Fibroblast of skin of abdomen (primary cell): ENCODE results near the gene SPATA13.
"Not testable (repeated sequence)": the region's sequence is repeated elsewhere in the genome, so short reads cannot be mapped to it uniquely, and the experiment has no call there.

Source experiments
- DNase-seq: peaks from one replicate; pipeline ENCODE4 v3.0.0-alpha.2; 2013

SPATA13 gene

DNA sequence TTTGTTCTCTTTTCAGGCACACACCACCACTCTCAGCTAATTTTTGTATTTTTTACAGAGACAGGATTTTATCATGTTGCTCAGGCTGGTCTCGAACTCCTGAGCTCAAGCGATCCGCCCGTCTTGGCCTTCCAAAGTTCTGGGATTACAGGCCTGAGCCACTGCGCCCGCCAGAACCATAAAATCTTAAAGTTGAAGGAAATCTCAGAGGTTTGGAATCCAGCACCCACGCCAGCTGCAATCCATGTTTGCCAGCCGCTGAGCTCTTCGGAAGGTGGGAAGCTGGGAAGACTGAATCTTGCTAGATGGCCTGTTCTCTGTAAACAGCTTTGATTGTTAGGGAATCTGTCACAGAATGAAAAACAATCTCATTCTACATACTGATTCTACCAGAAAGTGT is 38.5 kb downstream of the SPATA13 start:
- DNase-seq = peak; percentile 44

DNA sequence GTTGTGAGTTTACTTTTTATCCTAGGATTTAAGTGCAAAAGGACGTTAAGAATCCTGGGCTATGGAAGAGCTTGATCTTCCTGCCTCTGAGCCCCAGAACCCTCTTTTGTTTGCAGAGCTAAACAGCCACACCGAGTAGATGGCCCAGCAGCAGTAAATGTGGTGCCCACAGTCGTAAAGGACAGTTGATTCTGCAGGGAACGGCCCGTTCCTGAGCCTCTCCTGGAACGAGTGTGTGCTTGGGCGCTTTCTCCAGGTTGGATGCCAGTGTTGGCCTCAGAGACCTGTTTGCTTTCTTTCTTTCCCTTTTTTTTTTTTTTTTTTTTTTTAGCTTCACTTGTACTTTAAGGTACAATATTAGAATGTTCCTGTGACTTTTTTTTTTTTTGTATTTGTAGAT is 41.7 kb downstream of the SPATA13 start:
- no peak for DNase-seq

DNA sequence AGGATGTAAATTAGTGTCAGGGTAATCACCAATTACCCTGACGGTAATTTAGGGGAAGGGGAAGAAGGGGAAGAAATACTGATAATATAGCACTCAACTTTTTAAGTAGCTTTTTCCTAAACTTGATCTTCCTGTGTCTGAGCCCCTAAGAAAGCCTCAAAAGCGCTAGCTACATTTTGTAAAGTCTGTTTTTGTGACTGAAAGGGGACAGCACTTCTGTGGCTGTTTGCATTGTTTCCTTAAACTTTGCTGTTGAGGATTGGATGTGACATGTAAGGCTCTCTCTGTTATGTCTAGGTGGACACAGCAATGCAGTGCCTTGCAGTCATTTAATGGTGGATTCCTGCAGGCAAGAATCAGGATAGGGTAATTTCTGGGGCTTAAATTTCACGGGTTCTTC is 42.8 kb downstream of the SPATA13 start:
- no peak for DNase-seq

DNA sequence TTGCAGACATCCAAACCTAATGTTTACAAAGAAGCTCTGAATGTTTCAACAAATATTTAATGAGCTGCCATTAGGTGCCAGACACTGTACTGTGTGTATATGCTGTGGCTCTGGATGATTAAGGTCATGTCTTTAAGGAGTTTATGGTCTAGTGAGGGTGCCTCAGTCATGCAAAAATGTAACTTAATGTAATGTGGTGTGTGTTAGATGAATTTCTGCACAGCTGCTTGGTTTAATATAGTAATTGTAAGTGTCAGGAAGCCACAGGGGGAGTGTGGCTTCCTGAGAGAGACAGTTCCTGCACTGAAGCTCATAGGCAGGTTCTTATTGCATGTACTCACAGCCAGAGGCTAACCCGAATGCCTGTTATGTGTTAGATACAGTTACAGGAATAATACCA is 43.3 kb downstream of the SPATA13 start:
- DNase-seq = peak; percentile 10

DNA sequence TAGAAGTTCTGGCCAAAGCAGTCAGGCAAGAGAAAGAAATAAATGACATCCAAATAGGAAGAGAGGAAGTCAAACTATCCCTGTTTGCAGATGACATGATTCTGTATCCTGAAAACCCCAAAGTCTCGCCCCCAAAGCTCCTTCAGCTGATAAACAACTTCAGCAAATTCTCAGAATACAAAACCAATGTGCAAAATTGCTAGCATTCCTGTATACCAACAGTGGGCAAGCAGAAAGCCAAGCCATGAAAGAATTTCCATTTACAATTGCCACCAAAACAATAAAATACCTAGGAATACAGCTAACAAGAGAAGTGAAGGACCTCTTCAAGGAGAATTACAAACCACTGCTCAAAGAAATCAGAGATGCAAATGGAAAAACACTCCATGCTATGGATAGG is 44.6 kb downstream of the SPATA13 start:
- not testable (repeated sequence) for DNase-seq

DNA sequence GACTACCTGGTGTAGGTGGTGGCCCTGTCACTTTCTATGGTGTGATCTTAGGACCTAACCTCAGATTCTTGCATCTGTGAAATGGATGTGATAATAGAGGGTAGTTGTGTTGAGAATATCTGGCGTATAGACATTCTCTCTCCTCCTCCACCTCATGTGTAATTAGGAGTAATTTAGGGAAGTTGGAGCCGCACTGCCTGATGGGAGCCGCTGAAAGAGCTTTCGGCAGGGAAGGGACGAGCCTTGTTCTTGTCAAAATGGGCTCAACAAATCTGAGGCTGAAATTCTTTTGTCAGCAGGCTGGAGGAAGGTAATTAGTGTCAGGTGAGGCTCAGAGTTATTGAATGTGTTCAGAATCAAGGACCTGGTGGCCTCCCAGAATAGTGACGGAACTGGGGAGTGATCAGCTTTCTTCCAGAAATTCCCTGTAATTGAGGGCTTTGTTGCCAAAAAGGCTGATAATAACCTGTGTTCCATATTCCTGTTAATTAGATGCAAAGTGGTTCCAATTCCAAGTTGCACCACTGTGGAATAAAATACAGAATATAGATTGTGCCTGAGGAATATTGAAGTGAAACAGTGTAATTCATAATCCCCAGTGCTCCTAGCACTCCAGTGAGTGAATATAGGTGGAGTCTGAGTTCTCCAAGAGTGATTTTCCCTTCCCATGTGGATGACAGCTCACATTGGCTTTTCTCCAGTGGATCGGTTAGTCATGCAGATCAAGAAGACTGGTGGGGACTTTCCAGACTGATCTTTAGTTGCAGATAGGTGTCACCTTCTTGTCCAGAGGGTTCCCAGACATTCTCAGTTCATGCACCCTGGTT is 47.5 kb downstream of the SPATA13 start:
- DNase-seq = peak; percentile 88

DNA sequence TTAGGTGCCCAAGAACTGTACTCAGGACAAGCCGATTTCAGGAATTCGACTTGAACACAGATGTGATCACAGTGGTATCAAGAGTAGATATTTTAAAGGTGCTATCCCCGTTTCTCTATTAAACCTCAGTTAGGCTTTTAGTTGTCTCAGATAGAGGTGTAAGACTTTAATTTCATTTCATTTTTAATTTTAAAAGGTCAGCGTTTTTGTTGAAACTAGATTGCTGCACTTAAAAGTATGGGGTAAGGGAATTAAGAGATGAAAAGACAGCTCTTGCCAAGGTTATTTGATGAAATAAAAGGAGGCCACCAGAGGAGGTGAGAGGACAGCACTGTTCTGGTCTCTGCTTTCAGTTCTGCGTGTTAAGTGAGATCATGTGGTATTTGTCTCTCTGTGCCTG is 48.6 kb downstream of the SPATA13 start:
- DNase-seq = no peak

DNA sequence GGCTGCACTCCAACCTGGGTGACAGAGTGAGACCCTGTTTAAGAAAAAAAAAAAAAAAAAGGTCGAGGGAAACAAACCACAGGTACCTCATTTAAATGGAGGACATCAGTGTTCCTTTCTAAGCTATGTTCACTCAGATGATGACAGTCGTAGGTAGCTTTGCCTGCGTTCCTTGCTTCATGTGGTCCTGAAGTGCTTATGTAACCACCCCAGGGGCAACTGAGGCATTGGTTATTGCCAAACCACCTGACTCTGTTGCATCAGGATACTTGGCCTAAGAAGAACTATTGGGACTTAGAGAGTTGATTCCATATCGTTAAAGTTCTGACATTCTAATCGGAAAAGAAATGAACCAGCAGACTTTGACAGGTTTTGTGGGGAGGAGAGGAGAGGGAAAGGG is 51.7 kb downstream of the SPATA13 start:
- no peak for DNase-seq

DNA sequence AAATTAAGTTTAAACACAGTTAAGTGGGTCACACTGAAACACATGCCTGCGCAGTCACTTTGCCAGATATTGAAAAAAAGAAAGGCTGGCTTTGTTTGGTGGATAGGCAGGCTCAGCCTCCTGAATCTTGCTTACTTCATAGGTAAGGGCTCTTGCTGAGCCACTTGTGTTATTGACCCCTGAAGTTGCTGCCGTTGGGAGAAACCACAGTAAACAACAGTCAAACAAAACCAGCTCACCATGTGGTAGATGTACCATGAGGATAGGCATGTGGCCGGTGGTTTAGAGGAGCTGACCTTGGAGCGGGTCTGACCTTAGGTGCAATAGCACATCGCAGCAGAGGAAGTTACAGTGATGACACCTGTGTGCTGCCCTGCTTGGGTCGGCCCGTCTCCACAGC is 52.2 kb downstream of the SPATA13 start:
- no peak for DNase-seq

DNA sequence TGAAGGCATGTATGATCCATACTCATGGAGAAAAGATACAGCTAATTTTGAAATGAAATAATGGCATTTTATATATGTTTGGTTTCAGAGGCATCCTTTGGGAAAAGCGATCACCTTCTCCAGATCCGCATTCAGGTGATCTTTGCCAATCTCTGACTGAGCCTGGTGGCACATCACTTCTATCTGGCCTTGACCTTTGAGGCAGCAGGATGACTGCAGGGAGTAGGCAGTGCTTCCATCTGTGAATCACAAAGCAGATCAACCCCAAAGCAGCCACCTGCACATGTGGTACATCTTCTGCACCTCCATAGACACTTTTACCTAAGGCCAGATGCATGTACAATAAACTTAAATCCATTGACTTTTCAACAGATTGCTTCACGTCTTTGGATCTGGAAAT is 53.4 kb downstream of the SPATA13 start:
- DNase-seq = no peak

DNA sequence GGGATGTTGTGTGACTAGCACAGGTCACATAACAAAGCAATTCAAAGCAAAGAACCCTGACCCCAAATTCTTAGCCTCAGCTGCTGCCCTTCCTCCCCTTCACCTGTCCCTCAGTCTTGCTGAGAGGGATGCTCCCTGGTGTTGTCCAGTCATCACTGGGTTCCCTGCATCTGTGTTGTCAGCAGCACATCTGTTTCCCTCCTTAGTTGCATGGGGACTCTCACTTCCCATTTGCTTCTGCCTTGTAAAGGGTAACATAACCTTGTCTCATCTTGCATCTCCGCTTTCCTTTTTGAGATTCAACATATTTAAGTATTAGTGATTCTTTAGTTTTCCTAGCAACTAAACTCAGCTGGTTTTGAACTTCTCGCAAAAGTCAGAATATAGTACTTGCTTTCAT is 54.0 kb downstream of the SPATA13 start:
- DNase-seq = no peak

DNA sequence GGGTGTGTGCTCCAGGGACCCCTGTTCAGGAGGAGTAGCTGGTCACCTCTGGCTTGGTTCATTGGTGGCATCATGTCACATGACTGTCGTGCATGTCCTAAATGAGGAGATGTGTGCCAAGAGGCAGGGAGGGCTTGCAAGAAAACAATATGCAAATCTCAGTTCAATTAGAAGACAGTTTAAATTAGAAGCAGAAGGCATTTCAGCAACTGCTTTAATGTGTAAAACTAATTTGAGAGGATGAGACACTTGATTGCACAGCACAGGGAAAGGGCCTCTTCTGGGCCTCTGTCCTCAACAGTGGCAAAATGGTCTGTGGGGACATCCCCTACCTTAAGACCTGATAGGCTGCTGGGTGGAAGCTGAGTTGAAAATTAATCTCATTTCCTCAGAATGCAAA is 54.6 kb downstream of the SPATA13 start:
- DNase-seq = no peak

DNA sequence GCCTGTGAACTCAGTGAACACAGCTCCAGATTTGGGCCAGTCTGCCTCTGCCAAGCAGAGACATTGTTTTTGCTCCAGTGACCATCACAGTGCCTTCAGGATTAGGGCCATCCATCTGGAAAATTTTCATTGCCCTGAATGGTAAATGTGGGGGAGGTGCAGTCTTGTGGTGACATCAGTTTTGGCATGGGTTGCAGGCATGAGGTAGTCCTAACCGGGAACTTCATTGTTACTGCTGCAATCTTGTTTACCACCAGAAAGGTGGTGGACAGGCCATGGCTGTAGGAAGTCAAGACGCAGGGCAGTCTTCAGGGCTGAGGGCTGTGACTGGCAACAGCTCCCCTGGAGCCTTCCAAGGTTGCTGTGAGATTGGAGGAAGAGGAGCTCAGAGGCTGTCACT is 55.2 kb downstream of the SPATA13 start:
- DNase-seq = peak; percentile 30

DNA sequence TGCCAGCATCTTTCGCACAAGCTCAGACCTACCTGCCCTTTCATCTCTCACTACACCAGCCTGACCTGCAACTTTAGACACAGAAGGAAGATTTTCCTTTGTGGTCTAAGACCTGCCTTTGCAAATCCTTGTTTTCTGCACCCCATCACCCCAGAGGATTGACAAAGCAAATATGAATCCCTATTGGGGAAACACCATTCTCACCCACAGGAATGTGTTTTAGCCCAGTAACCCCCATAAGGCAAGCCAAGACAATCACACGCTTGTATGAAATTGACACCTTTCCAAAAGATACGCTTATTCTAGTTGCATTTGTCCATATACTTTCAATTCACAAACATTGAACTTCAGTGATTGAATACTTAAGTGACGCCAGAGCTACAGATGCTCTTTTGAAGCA is 55.7 kb downstream of the SPATA13 start:
- peak; percentile 12 for DNase-seq

DNA sequence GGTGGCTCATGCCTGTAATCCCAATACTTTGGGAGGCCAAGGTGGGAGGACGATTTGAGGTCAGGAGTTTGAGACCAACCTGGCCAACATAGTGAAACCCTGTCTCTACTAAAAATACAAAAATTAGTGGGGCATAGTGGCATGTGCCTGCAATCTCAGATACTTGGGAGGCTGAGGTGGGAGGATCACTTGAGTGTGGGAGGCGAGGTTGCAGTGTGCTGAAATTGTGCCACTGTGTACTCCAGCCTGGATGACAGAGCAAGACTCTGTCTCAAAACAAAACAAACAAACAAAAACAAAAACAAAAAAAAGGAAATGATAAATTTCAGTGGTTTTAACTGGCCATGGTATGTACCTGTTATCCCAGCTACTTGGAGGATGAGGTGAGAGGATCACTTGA is 56.3 kb downstream of the SPATA13 start:
- not testable (repeated sequence) for DNase-seq

DNA sequence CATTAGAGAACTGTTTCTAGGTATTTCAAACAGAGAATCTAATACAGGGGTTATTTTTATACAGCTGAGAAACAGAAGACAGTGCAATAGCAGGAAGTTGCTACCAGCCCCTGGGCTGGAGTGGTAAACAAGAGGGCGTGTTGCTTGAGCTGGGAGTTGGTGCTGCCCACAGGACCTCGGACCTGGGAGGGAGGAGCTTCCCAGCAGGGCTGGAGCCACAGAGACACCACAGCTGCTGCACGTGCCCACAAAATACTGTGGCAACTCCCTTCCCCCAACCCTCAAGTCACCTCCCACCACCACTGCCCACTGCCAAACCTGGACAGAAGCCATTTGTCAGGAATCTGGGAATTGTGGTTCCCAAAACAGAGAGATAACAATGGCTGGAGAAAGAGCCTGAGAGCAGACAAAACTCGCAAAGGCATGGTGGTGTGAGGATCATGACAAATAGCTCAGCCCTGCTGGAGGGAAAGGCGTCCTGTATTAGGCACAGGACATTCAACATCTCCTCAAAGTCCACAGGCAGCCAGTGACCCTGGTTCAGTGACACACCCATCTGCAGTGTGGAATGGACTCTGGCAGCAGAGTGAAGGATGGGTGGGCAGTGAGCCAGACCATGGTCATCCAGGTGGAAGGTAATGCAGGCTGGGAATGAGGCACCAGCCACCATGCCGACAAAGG is 57.2 kb downstream of the SPATA13 start:
- no peak for DNase-seq

DNA sequence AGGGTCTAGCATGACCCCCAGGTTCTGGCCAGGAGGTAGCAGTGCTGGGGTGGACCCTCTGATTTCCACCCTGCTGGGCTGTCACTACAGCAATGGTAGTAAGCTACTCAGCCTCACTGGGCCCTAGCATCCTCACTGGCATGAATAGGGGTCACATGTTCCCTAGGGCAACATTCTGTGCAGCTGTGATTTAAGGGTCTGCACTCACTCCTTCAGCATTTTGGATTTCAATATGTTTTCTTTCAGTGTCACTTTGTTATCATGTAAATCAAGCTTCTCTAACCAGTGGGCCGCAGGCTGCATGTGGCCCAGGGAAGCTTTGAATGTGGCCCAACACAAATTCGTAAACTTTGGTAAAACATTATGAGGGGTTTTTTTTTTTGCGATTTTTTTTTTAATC is 57.8 kb downstream of the SPATA13 start:
- no peak for DNase-seq

DNA sequence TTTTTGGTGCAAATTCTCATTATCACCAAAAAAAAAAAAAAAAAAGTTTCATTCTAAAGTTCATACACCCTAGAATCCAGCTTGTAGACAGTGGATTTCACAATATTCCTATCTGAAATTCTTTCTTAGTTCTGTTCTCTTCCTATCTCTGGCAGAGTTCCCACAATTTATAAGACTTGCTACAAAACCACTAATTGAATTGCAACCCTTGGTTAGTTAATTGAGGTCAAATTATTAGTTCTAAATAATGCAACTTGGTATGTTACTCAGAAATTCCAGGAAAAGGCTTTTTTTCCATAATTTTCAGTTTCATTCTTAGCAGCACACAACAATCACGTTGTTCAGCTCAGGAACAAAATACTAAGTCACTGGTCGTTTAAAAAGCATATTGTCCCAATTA is 58.5 kb downstream of the SPATA13 start:
- DNase-seq = peak; percentile 55

DNA sequence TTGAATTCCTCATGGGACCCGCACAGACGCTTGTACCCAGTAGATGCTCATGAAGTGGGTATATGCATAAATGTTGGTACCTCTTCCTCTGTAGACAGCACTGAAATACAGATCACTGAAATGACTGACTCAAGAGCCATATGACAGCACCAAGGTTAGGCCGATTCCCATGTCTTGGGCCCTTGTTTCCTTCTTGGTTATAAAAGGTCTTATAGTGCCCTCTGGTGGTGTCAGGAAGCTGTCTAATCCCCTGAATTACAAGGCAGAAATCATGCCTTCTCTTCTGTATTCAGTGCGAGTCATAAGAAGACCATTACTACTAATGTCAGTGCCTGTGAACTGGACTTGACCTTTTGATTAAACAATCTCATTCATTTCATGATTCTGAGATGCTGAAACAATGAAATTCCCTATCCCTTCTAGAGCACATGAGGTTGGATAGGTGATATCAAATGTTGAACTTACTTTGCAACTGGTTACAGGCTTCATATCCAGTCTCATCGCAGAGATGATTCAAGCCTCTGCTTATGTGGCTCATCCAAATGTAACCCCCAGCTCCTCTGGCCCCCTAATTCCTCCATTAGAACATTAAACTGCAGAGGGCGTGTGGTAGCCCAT is 59.7 kb downstream of the SPATA13 start:
- peak; percentile 83 for DNase-seq

DNA sequence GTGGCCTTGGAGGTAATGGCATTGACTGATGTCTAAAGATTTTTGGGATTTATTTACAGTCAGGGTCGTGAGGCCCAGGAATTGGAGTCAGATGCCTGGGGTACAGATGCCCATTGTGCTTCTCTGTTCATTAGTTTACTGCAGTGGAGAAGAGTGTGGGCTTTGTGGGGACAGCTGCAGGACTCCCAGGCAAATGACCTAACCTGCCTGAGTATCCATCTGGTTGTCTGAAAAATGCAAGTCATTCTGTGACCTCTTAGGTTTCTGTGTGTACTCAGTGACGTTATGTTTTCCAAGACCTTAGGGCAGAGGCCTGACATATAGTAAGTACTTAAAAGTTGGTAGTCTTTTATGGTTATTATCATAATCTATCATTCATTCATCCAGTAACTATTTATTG is 60.5 kb downstream of the SPATA13 start:
- DNase-seq = no peak

DNA sequence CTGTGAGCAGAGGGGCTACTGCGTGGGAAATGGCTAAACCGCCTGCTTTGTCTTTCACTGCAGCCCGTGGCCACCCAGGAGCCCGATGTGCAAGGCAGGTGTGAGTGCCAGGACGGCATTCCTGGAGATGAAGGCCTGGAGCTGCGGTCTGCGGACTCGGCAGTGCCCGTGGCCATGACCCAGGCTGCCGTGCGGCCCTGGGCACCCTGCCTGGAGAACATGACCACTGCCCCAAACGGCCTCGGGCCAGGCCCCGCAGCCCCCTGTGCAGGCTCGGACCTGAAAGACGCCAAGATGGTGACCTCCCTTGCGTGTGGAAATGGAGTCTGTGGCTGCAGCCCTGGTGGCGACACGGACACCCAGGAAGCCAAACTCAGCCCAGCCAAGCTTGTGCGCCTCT is 62.2 kb downstream of the SPATA13 start:
- DNase-seq = no peak

DNA sequence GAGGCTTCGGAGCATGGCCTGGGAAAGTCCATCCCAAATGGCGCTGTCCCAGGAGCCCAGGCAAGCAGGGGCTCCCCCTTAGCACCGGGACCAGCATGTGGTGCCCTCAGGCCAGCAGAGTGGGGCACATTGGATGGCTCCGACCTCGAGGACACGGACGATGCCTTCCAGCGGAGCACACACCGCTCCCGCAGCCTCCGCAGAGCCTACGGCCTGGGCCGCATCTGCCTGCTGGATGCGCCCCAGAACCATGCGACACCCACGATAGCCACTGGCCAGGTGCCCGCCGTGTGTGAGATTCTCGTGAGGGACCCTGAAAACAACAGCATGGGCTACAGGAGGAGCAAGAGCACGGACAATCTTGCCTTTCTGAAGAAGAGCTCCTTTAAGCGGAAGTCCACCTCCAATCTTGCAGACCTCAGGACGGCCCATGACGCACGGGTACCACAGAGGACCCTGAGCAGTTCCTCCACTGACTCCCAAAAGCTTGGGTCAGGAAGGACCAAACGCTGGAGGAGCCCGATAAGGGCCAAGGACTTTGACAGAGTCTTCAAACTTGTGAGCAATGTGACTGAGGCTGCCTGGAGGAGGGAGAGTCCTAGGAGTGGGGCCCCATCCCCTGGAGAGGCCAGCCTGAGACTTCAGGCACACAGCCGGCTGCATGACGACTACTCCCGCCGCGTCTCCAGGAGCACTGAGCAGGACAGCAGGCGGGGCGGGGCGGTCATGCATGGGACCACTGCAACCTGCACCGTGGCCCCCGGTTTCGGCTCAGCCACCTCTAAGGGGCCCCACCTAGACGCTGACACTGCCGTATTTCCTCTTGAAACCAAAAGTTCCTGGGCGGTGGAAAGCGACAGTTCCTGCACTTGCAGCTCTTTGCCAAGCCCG is 63.1 kb downstream of the SPATA13 start:
- DNase-seq = no peak

DNA sequence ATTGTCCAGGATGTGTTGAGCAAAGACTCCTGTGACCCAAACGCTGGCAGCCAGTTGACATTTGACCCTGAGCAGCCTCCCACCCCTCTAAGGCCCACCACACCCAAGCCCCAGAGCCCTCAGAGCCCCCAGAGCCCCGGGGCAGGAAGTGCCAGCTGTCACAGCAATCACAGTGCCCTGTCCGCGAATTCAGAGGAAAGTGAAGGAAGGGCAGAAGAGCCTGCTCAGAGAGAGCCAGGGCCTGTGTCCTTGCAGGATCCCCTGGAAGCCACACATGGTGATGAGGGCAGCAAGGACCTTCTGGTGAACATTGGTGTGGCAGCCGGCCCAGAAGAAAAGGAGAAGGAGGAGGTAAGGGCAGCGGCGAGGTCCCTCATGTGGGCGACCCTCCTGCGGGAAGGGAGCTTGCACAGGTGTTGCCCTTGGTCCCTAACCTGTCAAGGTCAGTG is 63.7 kb downstream of the SPATA13 start:
- DNase-seq = no peak
